Esophagus squamous epithelium (tissue), 4 donors: ENCODE data around the gene IRF9.

ENCODE experiments used
- CTCF ChIP-seq, 6 experiments: fragments of 450-650 bp in 4 of 6; fragments of 200-600 bp in 2 of 6; sonication (generic) in 2 of 6; IDR thresholded peaks; one replicate each; pipeline ENCODE4 v1.5.1; 2016 to 2019; ENCODE audit warnings: antibody characterized with exemption in 6 of 6, mild to moderate bottlenecking in 4 of 6, moderate library complexity in 4 of 6
- POLR2A ChIP-seq, 4 donors: fragments of 450-650 bp; IDR thresholded peaks; one replicate each; pipeline ENCODE4 v1.6.1; 2017; ENCODE audit warnings: antibody characterized with exemption in 4 of 4, mild to moderate bottlenecking in 4 of 4, moderate library complexity in 3 of 4

GRCh38 chr14:24122898-24123297 lies 38.2 kb upstream of the IRF9 start:
- TF ChIP-seq POLR2A (IDR thresholded peaks at IDR 0.05) = no peak
- TF ChIP-seq CTCF (IDR thresholded peaks at IDR 0.05) = no peak
